Tibial nerve (tissue), 4 donors: ENCODE data around the gene CFAP65. TPM values are rescaled to one million over a fixed set of nuclear protein-coding genes. Genes with fewer than 3 reads are reported as not detected.
A peak's percentile ranks its signal among the peaks of the same experiment; 100 is the strongest.

Experiments used
- DNase-seq, 2 donors: peaks; one replicate each; pipeline ENCODE4 v3.0.0-alpha.2; 2019; ENCODE audit warnings: low spot score in 2 of 2
- H3K27ac ChIP-seq, 4 donors: fragments of 200-600 bp; sonication (generic) in 3 of 4; one replicate each; pipeline ENCODE4 v1.5.1; 2017 to 2019; ENCODE audit warnings: mild to moderate bottlenecking in 1 of 4
- H3K27me3 ChIP-seq, 2 donors: fragments of 200-600 bp; sonication (generic) in 1 of 2; one replicate each; pipeline versions ENCODE4 v1.5.1 to v1.6.0; 2017 to 2019
- H3K36me3 ChIP-seq, 3 donors: fragments of 200-600 bp; sonication (generic); one replicate each; pipeline ENCODE4 v1.5.1; 2018 to 2019
- H3K4me1 ChIP-seq, 4 donors: fragments of 200-600 bp; sonication (generic) in 3 of 4; one replicate each; pipeline ENCODE4 v1.5.1; 2017 to 2019
- H3K4me3 ChIP-seq, 4 donors: fragments of 200-600 bp; sonication (generic) in 3 of 4; one replicate each; pipeline ENCODE4 v1.5.1; 2017 to 2019; ENCODE audit warnings: mild to moderate bottlenecking in 1 of 4, moderate library complexity in 1 of 4
- H3K9me3 ChIP-seq, 4 donors: fragments of 200-600 bp; sonication (generic) in 3 of 4; one replicate each; pipeline ENCODE4 v1.5.1; 2017 to 2019
- EP300 ChIP-seq, 2 donors: sonication (generic); formaldehyde crosslinking; IDR thresholded peaks; one replicate each; pipeline ENCODE4 v1.6.1; 2017; ENCODE audit warnings: antibody characterized with exemption in 2 of 2, mild to moderate bottlenecking in 1 of 2
- POLR2A ChIP-seq, 2 donors: fragments of 450-650 bp; IDR thresholded peaks; one replicate each; pipeline ENCODE4 v1.6.1; 2017; ENCODE audit warnings: antibody characterized with exemption in 2 of 2, mild to moderate bottlenecking in 2 of 2, moderate library complexity in 2 of 2
- WGBS, 2 donors: methylation state at CpG; one replicate each; pipeline ENCODE4 v1.1.5; 2018; 5-methylcytosine and 5-hydroxymethylcytosine counted together
- total RNA-seq, 4 donors: library from RNA; depleted of rRNA; stranded (reverse); fragments of >200 nt; gene quantifications; one replicate each; pipeline ENCODE4 v1.1.0, GENCODE V29; 2016
- TF ChIP-seq, protein P1 (sequence below), 5 experiments: fragments of 200-600 bp in 3 of 5; fragments of 450-650 bp in 2 of 5; sonication (generic) in 3 of 5; IDR thresholded peaks; one replicate each; pipeline ENCODE4 v1.5.1; 2016 to 2019; ENCODE audit warnings: antibody characterized with exemption in 5 of 5, mild to moderate bottlenecking in 3 of 5, moderate library complexity in 2 of 5

CFAP65 gene
- total RNA-seq, 4 donors from 2014 or later: not detected

DNA sequence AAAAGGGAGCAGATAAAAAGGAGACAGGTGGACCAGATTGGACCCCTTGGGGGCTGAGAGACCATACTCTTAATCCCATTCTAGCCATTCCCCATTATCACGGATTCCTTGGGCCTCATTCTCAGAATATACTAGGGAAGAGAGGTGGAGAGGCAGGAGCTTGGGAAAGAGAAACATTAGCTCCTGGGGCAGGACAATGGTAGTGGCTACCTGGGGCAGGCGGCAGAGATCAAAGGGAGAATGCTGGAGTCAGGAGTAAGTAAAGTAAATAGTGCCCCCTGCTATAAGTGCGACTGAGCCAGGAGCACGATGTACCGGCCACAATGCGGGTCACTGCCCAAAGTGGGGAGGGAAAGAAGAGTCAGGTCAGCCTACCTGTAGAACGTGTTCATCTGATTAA lies 39.8 kb upstream of the CFAP65 start:
- H3K27ac ChIP-seq: no peak overlapping the region
- no peaks in the 10 kb centered on the region for H3K27me3 ChIP-seq
- peaks cover 0 to 21% (median 8%) of the 10 kb centered on the region in 3 donors for H3K36me3 ChIP-seq
- peaks cover 0 to 7% (median 0%) of the 10 kb centered on the region in 4 donors for H3K4me1 ChIP-seq
- DNase-seq: no peak
- TF ChIP-seq POLR2A (IDR thresholded peaks at IDR 0.05) (no peak), EP300 (IDR thresholded peaks at IDR 0.05) (no peak)
- TF ChIP-seq, protein P1, sequence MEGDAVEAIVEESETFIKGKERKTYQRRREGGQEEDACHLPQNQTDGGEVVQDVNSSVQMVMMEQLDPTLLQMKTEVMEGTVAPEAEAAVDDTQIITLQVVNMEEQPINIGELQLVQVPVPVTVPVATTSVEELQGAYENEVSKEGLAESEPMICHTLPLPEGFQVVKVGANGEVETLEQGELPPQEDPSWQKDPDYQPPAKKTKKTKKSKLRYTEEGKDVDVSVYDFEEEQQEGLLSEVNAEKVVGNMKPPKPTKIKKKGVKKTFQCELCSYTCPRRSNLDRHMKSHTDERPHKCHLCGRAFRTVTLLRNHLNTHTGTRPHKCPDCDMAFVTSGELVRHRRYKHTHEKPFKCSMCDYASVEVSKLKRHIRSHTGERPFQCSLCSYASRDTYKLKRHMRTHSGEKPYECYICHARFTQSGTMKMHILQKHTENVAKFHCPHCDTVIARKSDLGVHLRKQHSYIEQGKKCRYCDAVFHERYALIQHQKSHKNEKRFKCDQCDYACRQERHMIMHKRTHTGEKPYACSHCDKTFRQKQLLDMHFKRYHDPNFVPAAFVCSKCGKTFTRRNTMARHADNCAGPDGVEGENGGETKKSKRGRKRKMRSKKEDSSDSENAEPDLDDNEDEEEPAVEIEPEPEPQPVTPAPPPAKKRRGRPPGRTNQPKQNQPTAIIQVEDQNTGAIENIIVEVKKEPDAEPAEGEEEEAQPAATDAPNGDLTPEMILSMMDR (IDR thresholded peaks at IDR 0.05): no peak
- WGBS, 2 donors: 84 to 91% methylated on average over 7 of the region's 7 CpGs
- H3K9me3 ChIP-seq: no peaks in the 10 kb centered on the region
- no peak overlapping the region for H3K4me3 ChIP-seq

DNA sequence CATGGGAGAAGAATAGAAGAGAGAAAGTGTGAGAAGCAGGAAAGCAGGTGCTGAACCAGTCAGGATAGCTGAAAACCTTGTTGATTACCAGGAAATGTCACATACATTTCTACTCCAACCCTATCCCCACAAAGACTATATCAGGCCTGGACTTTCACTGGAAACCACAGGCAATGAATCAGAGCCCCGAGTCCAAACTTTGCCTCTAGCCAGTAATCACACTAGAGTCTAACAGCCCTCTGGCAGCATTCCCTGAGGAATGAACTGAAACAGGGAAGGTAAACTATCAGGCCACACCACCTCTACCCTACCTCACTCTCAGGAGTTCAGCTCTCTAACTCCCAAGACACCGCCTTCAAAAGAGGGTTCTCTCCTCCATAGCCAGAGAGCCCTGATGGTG lies 38.1 kb upstream of the CFAP65 start:
- DNase-seq: no peak
- Histone ChIP-seq H3K36me3 (peaks cover 0 to 37% (median 12%) of the 10 kb centered on the region in 3 donors), H3K9me3 (no peaks in the 10 kb centered on the region), H3K27me3 (no peaks in the 10 kb centered on the region), H3K4me3 (no peak overlapping the region), H3K27ac (peak overlapping the region in 1 of 4 donors; percentile 37), H3K4me1 (peaks cover 0 to 7% (median 0%) of the 10 kb centered on the region in 4 donors)
- WGBS, 2 donors: 94% methylated on average over 2 of the region's 2 CpGs
- TF ChIP-seq, protein P1 (IDR thresholded peaks at IDR 0.05): no peak
- TF ChIP-seq EP300 (IDR thresholded peaks at IDR 0.05) (no peak), POLR2A (IDR thresholded peaks at IDR 0.05) (no peak)

DNA sequence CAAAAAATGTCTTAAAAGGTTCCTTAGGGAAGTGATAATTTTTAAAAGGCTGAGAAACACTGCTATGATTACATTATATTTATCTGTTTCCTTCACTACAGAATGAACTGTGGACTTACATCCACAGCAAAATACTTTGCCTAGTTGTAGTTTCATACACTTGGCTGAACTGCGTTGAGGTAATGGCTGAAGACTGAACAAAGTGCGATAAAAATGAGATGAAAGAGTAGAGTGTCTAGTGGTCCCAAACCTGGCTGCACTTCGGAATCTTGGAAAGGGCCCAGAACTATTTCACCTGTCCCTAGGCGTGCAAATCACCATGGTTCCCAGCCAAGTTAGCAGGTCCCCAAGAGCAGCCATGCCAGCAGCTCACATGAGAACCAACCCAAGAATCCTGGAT lies 37.6 kb upstream of the CFAP65 start:
- no peaks in the 10 kb centered on the region for H3K9me3 ChIP-seq
- no peaks in the 10 kb centered on the region for H3K27me3 ChIP-seq
- 94 to 97% methylated on average over 4 of the region's 4 CpGs for WGBS, 2 donors
- H3K4me3 ChIP-seq: no peak overlapping the region
- H3K4me1 ChIP-seq: peaks cover 0 to 7% (median 0%) of the 10 kb centered on the region in 4 donors
- TF ChIP-seq, protein P1 (IDR thresholded peaks at IDR 0.05): no peak
- TF ChIP-seq EP300 (IDR thresholded peaks at IDR 0.05) (no peak), POLR2A (IDR thresholded peaks at IDR 0.05) (no peak)
- DNase-seq: no peak
- H3K36me3 ChIP-seq: peaks cover 0 to 42% (median 12%) of the 10 kb centered on the region in 3 donors
- peak overlapping the region in 1 of 4 donors; percentile 37 for H3K27ac ChIP-seq

DNA sequence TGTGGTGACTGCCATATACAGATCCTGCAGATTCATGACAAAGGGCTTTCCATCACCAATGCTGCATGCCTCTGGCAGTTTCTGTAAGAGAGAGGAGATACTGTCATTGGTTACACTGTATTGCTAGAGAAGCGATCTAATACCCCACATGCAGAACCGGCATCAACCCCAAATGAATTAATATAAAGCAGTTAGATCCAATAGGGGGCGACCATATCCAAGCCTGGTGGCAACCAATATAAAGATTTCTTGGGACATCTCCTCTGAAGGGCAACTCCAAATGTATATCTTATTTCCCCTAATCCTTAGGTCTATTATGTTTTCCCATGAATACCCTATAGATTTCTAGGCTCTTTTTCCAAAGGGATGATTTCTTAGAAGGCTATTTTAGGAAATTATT lies 36.8 kb upstream of the CFAP65 start:
- peaks cover 0 to 7% (median 0%) of the 10 kb centered on the region in 4 donors for H3K4me1 ChIP-seq
- no peak for DNase-seq
- no peak overlapping the region for H3K4me3 ChIP-seq
- no peaks in the 10 kb centered on the region for H3K9me3 ChIP-seq
- WGBS, 2 donors: 84 to 86% methylated on average over 3 of the region's 3 CpGs
- H3K36me3 ChIP-seq: peaks cover 0 to 50% (median 12%) of the 10 kb centered on the region in 3 donors
- TF ChIP-seq, protein P1 (IDR thresholded peaks at IDR 0.05): no peak
- TF ChIP-seq POLR2A (IDR thresholded peaks at IDR 0.05) (no peak), EP300 (IDR thresholded peaks at IDR 0.05) (no peak)
- no peak overlapping the region for H3K27ac ChIP-seq
- H3K27me3 ChIP-seq: no peaks in the 10 kb centered on the region

DNA sequence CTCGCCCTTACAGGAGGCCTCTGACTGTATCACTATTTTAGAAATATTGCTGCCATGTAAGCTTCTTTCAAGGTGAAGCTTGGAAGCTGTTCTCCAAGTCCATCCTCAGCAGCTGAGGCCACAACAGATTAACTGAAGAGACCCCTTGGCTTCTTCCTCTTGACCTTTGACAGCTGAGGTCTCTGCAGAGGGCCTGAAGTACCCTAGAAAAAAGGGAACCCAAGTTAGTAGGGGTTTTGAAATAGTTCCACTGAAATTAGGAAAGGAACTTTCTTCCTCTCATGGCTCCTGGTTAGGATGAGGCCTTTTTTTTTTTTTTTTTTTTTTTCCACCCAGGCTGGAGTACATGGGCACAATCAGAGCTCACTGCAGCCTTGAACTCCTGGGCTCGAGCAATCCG lies 34.9 kb upstream of the CFAP65 start:
- WGBS, 2 donors: 85 to 97% methylated on average over 3 of the region's 3 CpGs
- H3K36me3 ChIP-seq: peaks cover 0 to 69% (median 12%) of the 10 kb centered on the region in 3 donors
- H3K27me3 ChIP-seq: no peaks in the 10 kb centered on the region
- H3K9me3 ChIP-seq: no peaks in the 10 kb centered on the region
- H3K4me3 ChIP-seq: no peak overlapping the region
- TF ChIP-seq, protein P1 (IDR thresholded peaks at IDR 0.05): no peak
- no peak for DNase-seq
- no peaks in the 10 kb centered on the region for H3K4me1 ChIP-seq
- no peak overlapping the region for H3K27ac ChIP-seq
